Embryonic facial prominence (tissue), 1 donor: Measurements from ENCODE around the gene ALOX5.
"Not testable (repeated sequence)": the region's sequence is repeated elsewhere in the genome, so short reads cannot be mapped to it uniquely, and the experiment has no call there.

ENCODE experiments used
- DNase-seq: peaks from one replicate; pipeline ENCODE4 v3.0.0-alpha.2; 2016; ENCODE audit errors: extremely low spot score

ALOX5 gene

GRCh38 chr10:45468079-45468478, 94.1 kb downstream of the ALOX5 start:
- DNase-seq: no peak

- no peak for DNase-seq
Measured at GRCh38 chr10:45470098-45471012, 96.3 kb downstream of the ALOX5 start.

DNA sequence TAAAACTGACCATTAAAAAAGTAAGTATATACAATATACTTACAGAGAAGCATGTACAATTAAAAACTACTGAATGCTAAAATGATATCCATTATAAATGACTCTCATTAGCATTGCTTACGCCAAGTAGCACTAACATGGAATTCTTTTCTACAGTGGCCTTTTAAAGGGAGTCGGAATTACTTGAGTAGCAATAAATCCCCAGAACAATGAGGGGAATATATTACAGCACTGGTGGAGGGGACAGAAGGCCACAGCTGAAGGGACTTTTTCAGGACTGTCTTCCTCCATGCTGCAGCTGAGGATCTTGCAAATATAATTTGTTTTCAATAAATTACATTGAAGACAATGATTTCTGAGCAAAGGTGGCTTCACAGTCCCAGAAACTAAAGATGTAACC, 97.0 kb downstream of the ALOX5 start:
- DNase-seq: no peak

DNA sequence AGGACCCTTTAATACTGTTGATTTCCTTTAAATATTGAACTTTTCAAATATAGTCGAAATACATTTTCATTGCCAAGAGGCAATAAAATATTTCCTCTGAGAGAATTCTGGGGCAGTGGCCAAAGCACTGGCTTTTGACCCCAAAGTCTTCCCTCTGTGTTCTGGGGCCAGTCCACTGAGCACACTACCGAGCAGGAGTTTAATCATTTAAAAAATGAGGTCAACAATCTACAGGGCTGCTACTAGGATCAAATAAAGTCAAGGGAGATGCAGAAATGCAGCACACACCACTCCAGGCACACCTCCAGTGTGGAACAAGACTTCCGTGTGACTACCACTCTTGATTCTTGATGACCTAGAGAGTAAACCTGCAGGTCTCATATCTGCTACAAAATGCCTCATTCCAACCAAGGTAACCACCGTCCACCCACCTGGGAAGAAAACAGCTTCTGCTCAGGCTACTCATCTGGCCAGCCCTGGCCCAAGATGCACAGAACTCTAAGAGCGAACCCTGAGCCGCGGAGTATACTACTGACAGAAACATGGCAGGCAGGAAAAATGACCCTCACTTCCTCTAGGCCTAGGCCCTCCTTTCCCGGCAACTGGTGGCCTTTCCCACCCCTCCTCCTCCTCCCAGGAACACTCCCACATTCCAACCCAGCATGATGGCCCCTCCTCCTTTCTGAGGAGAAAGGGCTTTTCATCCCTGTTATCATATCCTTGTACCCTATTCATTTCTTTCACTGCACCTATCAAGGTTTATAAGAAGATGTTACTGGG, 97.7 kb downstream of the ALOX5 start:
- DNase-seq: no peak

- no peak for DNase-seq
Measured at GRCh38 chr10:45473126-45473525, 99.1 kb downstream of the ALOX5 start.

DNA sequence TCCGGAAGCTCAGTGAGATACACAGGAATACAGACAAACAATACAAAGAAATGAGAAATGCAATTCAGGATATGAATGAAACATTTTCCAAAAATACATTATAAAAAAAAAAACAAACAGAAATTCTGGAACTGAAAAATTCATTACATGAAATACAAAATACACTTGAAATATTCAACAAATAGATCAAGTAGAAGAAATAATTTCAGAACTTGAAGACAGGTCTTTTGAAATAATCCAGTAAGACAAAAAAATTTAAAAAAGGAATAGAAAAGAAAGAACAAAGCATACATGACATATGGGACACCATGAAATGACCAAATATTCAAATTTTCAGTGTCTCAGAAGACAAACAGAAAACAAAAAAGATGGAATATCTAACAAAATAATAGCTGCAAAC, 102.5 kb downstream of the ALOX5 start:
- DNase-seq: no peak

- no peak for DNase-seq
Measured at GRCh38 chr10:45480294-45480693, 106.3 kb downstream of the ALOX5 start.

- not testable (repeated sequence) for DNase-seq
Measured at GRCh38 chr10:45481100-45481499, 107.1 kb downstream of the ALOX5 start.

DNA sequence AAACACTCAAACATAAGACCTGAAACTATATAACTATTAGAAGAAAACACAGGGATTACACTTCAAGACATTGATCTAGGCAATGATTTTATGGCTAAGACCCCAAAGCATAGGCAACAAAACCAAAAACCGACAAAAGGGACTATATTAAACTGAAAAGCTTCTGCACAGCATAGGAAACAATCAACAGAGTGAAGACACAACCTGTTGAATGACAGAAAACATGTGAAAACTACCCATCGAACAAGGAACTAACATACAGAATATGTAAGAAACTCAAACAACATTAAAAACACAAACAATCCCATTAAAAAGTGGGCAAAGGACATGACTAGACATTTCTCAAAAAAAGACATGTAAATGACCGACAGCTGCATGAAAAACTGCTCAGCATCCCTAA, 109.0 kb downstream of the ALOX5 start:
- no peak for DNase-seq

DNA sequence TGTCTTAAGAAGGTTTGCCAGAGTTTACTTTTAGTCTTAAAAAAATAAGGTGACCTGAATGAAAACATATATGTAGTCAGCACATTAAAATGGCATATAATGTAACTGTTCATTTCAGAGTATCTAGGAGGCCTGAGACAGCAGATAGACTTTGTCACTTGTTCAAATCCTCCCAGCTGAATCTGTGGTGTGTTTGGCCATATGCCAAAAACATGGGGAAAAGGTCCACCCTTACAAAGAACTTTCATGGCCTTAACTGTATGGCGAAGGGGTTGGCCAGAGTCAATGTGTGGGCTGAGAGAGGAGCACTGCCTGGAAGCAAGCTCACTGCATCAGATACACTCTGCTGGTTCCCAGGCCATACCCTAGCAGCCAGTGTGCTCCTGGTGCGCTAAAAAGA, 113.7 kb downstream of the ALOX5 start:
- no peak for DNase-seq

DNA sequence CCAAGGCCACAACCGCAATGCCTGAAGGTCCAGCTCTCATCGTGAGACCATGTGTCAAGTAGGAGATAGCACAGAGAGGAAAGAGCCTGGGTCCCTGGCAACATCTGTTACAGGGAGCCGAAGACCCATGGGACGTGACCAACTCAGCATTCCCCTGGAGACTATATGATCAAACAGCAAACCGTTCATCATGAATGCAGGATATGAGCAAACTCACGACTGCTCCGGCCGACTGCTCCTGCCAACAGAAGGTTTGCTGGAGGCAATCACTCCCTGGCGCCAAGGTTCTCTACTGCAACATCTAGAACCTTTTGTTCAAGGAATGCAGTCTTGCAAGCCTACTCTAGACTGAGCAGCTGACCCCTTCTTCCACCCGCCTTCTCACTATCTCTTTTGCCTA, 114.3 kb downstream of the ALOX5 start:
- DNase-seq: no peak

- no peak for DNase-seq
Measured at GRCh38 chr10:45490277-45490676, 116.3 kb downstream of the ALOX5 start.

GRCh38 chr10:45491061-45491460, 117.0 kb downstream of the ALOX5 start:
- no peak for DNase-seq
